K562 (cell line): Measurements from ENCODE around the gene MBD3. TPM values are rescaled to one million over a fixed set of nuclear protein-coding genes. Genes with fewer than 3 reads are reported as not detected.

ENCODE experiments used
- ATF6 ChIP-seq: sonication (generic); formaldehyde crosslinking; IDR thresholded peaks from 2 replicates; pipeline ENCODE4 v1.4.0; 2020; ENCODE audit warnings: mild to moderate bottlenecking, missing genetic modification reagents
- BACH1 ChIP-seq: fragments of 200-800 bp; sonication (Bioruptor generic); IDR thresholded peaks from 2 replicates; pipeline ENCODE4 v1.6.1; 2016; ENCODE audit warnings: missing genetic modification characterization, missing compliant biosample characterization
- BRF2 ChIP-seq: IDR thresholded peaks from 3 replicates; pipeline ENCODE4 v1.6.1; 2011; ENCODE audit warnings: borderline replicate concordance, mild to moderate bottlenecking; ENCODE audit not compliant: insufficient read length, insufficient read depth
- DLX4 ChIP-seq: fragments of 250-450 bp; sonication (Bioruptor Pico); IDR thresholded peaks from 2 replicates; pipeline ENCODE4 v1.6.1; 2021; ENCODE audit warnings: mild to moderate bottlenecking
- GATAD2B ChIP-seq: fragments of 450-650 bp; IDR thresholded peaks from 2 replicates; pipeline ENCODE4 v1.6.1; 2017; ENCODE audit warnings: mild to moderate bottlenecking, borderline replicate concordance
- GTF2F1 ChIP-seq: IDR thresholded peaks from 2 replicates; pipeline ENCODE4 v1.6.1; 2011; ENCODE audit warnings: low read depth, low read length, improper control_type of control experiment
- KLF10 ChIP-seq: fragments of 250-450 bp; sonication (Bioruptor Pico); IDR thresholded peaks from 2 replicates; pipeline ENCODE4 v1.6.1; 2021; ENCODE audit warnings: matching md5 sums
- KLF16 ChIP-seq: IDR thresholded peaks from 2 replicates; pipeline ENCODE4 v1.6.1; 2016; ENCODE audit warnings: antibody characterized with exemption
- LCOR ChIP-seq: sonication (generic); formaldehyde crosslinking; IDR thresholded peaks from 2 replicates; pipeline ENCODE4 v1.8.0; 2022; ENCODE audit warnings: mild to moderate bottlenecking, missing genetic modification reagents
- NR0B1 ChIP-seq: fragments of 450-650 bp; IDR thresholded peaks from one replicate; pipeline ENCODE4 v1.6.1; 2018; ENCODE audit warnings: mild to moderate bottlenecking, moderate library complexity; ENCODE audit not compliant: partially characterized antibody
- POLR2A ChIP-seq: fragments of 450-650 bp; conservative IDR thresholded peaks from 2 replicates; pipeline ENCODE4 v1.6.1; 2016
- SNAPC5 ChIP-seq: fragments of 250-450 bp; sonication (Bioruptor Pico); IDR thresholded peaks from 2 replicates; pipeline ENCODE4 v1.8.0; 2021; ENCODE audit warnings: moderate library complexity, mild to moderate bottlenecking, inconsistent platforms
- STAT5B ChIP-seq: fragments of 250-450 bp; sonication (Bioruptor Pico); IDR thresholded peaks from 2 replicates; pipeline ENCODE4 v1.8.0; 2021; ENCODE audit warnings: mild to moderate bottlenecking, inconsistent platforms
- TBL1XR1 ChIP-seq, 2 experiments: IDR thresholded peaks; 2 replicates each; pipeline ENCODE4 v1.6.1; 2012; ENCODE audit warnings: improper control_type of control experiment in 2 of 2, low read length in 2 of 2, mild to moderate bottlenecking in 1 of 2
- U2AF1 ChIP-seq: fragments of 200-400 bp; formaldehyde crosslinking; optimal IDR thresholded peaks from 2 replicates; pipeline ENCODE3; 2017; ENCODE audit warnings: mild to moderate bottlenecking, low read depth, low read length, moderate library complexity
- ZBTB17 ChIP-seq: fragments of 450-650 bp; formaldehyde crosslinking; IDR thresholded peaks from 2 replicates; pipeline ENCODE4 v1.4.0; 2020; ENCODE audit warnings: mild to moderate bottlenecking
- ZBTB2 ChIP-seq: fragments of 450-650 bp; IDR thresholded peaks from 2 replicates; pipeline ENCODE4 v1.6.1; 2016; ENCODE audit warnings: antibody characterized with exemption
- ZC3H4 ChIP-seq: sonication (generic); formaldehyde crosslinking; IDR thresholded peaks from 2 replicates; pipeline ENCODE4 v1.9.0; 2021; ENCODE audit warnings: missing genetic modification reagents, borderline replicate concordance
- ZNF384 ChIP-seq: IDR thresholded peaks from 2 replicates; pipeline ENCODE4 v1.6.1; 2012; ENCODE audit warnings: low read depth, low read length, improper control_type of control experiment
- ZNF449 ChIP-seq: fragments of 250-450 bp; sonication (Bioruptor Pico); IDR thresholded peaks from 2 replicates; pipeline ENCODE4 v1.8.0; 2022; ENCODE audit warnings: moderate library complexity, mild to moderate bottlenecking, inconsistent platforms
- polyA plus RNA-seq, 8 experiments: library from polyadenylated mRNA; depleted of rRNA in 4 of 8; stranded (reverse) in 5 of 8; unstranded in 3 of 8; fragments of >200 nt; fragmentation: Nextera tagmentation in 2 of 8; fragmentation: Illumina TruSeq in 1 of 8; extraction: Ambion mirVana in 2 of 8; extraction: Trizol in 1 of 8; gene quantifications; 2 replicates each; pipeline versions ENCODE4 v1.2.1 to v1.2.3, GENCODE V29; 2011 to 2014; ENCODE audit warnings: inconsistent platforms in 1 of 8, missing spikeins in 1 of 8
- total RNA-seq, 7 experiments: library from RNA; depleted of rRNA in 6 of 7; stranded (reverse); fragments of >200 nt in 6 of 7; fragmentation: Illumina TruSeq in 2 of 7; extraction: Trizol in 2 of 7; gene quantifications; 2 replicates each; pipeline versions ENCODE4 v1.2.1 to v1.2.3, GENCODE V29; 2011 to 2021; ENCODE audit warnings: low replicate concordance in 1 of 7

The MBD3 gene
- total and polyA plus RNA-seq, 9 of the 15 experiments (the other 6 are each of a cell fraction or from before 2014, with no cell fraction given) = 0.24 to 137 (median 30.9) TPM

- TF ChIP-seq ZNF449 (CRISPR knock-in tag) = no peak
- no peak for TF ChIP-seq ZC3H4 (CRISPR knock-in tag)
- TF ChIP-seq ZNF384 = no peak
- peak; percentile 56 for TF ChIP-seq POLR2A
- TF ChIP-seq DLX4 (CRISPR knock-in tag) = no peak
- TF ChIP-seq KLF16 = peak; percentile 56; the same call in 1 of the 2 replicates
- TF ChIP-seq SNAPC5 (CRISPR knock-in tag) = no peak
- no peak for TF ChIP-seq ZBTB17 (CRISPR knock-in tag)
- peak; percentile 72; the same call in 1 of the 2 replicates for TF ChIP-seq ZBTB2
- TF ChIP-seq LCOR (CRISPR knock-in tag) = no peak
- TF ChIP-seq BRF2 = no peak
- TF ChIP-seq STAT5B = no peak
- no peak for TF ChIP-seq U2AF1
- no peak for TF ChIP-seq TBL1XR1 (IDR thresholded peaks at IDR 0.05; ENCODE audit: low read length in 2 of 2)
- TF ChIP-seq NR0B1 = no peak
- no peak for TF ChIP-seq ATF6 (CRISPR knock-in tag)
- TF ChIP-seq BACH1 (tag) = no peak
- peak; percentile 52; the same call in 1 of the 2 replicates for TF ChIP-seq GATAD2B
- no peak for TF ChIP-seq KLF10
- no peak for TF ChIP-seq GTF2F1
Observed at GRCh38 chr19:1632462-1633268, 40.0 kb upstream of the MBD3 start (continued).
